Testis (tissue), 3 donors: ENCODE measurements around the gene LRRC27. TPM values are rescaled to one million over a fixed set of nuclear protein-coding genes. Genes with fewer than 3 reads are reported as not detected.

Experiments used
- DNase-seq: peaks from one replicate; pipeline ENCODE4 v3.0.0-alpha.2; 2019
- H3K27ac ChIP-seq, 2 donors: fragments of 200-600 bp; sonication (generic); one replicate each; pipeline ENCODE4 v1.5.1; 2019
- H3K27me3 ChIP-seq: fragments of 200-600 bp; sonication (generic); one replicate; pipeline ENCODE4 v1.5.1; 2019
- H3K36me3 ChIP-seq: fragments of 200-600 bp; sonication (generic); one replicate; pipeline ENCODE4 v1.5.1; 2017; ENCODE audit warnings: low read depth; ENCODE audit errors: missing control alignments
- H3K4me1 ChIP-seq: fragments of 200-600 bp; sonication (generic); one replicate; pipeline ENCODE4 v1.5.1; 2019
- H3K4me3 ChIP-seq, 2 donors: fragments of 200-600 bp; sonication (generic); one replicate each; pipeline ENCODE4 v1.5.1; 2017 to 2019
- H3K9me3 ChIP-seq: fragments of 200-600 bp; sonication (generic); one replicate; pipeline ENCODE4 v1.5.1; 2017
- POLR2A ChIP-seq: fragments of 450-650 bp; IDR thresholded peaks from one replicate; pipeline ENCODE4 v1.6.1; 2017; ENCODE audit warnings: antibody characterized with exemption, mild to moderate bottlenecking, moderate library complexity
- WGBS, 2 donors: methylation state at CpG; one replicate each; pipeline ENCODE4 v1.1.5; 2018; 5-methylcytosine and 5-hydroxymethylcytosine counted together
- intact Hi-C: fragments of 100-400 bp; cut with DNase I; formaldehyde crosslinking; loops from one replicate; pipeline ENCODE4 v1.15.1; 2023; ENCODE audit warnings: low total_unique reads
- polyA plus RNA-seq: library from polyadenylated mRNA; stranded (reverse); fragments of 350-450 nt; fragmentation: Illumina TruSeq; extraction: RNeasy Lipid Tissue Mini Kit (QIAGEN cat#74804); gene quantifications from one replicate; pipeline ENCODE4 v1.2.3, GENCODE V29; 2014; ENCODE audit warnings: low read depth, low replicate concordance; ENCODE audit not compliant: insufficient read depth
- total RNA-seq, 2 donors: library from RNA; depleted of rRNA; stranded (reverse); fragments of >200 nt; gene quantifications; one replicate each; pipeline ENCODE4 v1.2.3, GENCODE V29; 2016
- TF ChIP-seq, protein P1 (sequence below), 3 experiments: fragments of 450-650 bp in 2 of 3; fragments of 200-600 bp in 1 of 3; sonication (generic) in 1 of 3; IDR thresholded peaks; one replicate each; pipeline ENCODE4 v1.5.1; 2016 to 2019; ENCODE audit warnings: antibody characterized with exemption in 3 of 3, mild to moderate bottlenecking in 2 of 3, moderate library complexity in 1 of 3

Gene LRRC27
- total and polyA plus RNA-seq, 3 donors from 2014 or later: 49.4 to 164 (median 110) TPM

DNA sequence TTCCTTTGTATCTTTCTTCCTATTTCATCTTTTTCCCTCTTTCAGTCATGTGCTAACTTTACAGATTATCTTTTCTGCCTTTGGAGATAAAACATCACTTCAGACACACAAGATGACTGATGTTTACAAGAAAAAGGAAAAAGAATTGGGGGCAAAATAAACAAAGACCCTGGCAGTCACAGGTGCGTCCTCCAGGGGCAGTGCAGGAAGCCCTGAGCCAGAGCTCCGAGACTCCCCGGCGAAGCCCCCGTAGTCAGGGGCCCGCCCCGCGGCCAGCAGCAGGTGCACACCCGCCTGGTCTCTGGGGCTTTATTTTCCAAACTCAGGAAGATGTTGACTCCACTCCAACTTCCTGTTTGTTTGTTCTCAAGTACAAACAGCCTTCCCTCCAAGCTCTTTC lies 34.5 kb upstream of the LRRC27 start:
- no peaks in the 10 kb centered on the region for H3K27me3 ChIP-seq
- H3K36me3 ChIP-seq: no peaks in the 10 kb centered on the region
- no peaks in the 10 kb centered on the region for H3K9me3 ChIP-seq
- no peak overlapping the region for H3K27ac ChIP-seq
- no peak overlapping the region for H3K4me3 ChIP-seq
- WGBS, 2 donors: 48 to 50% methylated on average over 9 of the region's 9 CpGs
- no peak for DNase-seq
- H3K4me1 ChIP-seq: peaks cover 3% of the 10 kb centered on the region
- no peak for TF ChIP-seq POLR2A
- TF ChIP-seq, protein P1, sequence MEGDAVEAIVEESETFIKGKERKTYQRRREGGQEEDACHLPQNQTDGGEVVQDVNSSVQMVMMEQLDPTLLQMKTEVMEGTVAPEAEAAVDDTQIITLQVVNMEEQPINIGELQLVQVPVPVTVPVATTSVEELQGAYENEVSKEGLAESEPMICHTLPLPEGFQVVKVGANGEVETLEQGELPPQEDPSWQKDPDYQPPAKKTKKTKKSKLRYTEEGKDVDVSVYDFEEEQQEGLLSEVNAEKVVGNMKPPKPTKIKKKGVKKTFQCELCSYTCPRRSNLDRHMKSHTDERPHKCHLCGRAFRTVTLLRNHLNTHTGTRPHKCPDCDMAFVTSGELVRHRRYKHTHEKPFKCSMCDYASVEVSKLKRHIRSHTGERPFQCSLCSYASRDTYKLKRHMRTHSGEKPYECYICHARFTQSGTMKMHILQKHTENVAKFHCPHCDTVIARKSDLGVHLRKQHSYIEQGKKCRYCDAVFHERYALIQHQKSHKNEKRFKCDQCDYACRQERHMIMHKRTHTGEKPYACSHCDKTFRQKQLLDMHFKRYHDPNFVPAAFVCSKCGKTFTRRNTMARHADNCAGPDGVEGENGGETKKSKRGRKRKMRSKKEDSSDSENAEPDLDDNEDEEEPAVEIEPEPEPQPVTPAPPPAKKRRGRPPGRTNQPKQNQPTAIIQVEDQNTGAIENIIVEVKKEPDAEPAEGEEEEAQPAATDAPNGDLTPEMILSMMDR (IDR thresholded peaks at IDR 0.05): no peak
- intact Hi-C loops: no loop called here

DNA sequence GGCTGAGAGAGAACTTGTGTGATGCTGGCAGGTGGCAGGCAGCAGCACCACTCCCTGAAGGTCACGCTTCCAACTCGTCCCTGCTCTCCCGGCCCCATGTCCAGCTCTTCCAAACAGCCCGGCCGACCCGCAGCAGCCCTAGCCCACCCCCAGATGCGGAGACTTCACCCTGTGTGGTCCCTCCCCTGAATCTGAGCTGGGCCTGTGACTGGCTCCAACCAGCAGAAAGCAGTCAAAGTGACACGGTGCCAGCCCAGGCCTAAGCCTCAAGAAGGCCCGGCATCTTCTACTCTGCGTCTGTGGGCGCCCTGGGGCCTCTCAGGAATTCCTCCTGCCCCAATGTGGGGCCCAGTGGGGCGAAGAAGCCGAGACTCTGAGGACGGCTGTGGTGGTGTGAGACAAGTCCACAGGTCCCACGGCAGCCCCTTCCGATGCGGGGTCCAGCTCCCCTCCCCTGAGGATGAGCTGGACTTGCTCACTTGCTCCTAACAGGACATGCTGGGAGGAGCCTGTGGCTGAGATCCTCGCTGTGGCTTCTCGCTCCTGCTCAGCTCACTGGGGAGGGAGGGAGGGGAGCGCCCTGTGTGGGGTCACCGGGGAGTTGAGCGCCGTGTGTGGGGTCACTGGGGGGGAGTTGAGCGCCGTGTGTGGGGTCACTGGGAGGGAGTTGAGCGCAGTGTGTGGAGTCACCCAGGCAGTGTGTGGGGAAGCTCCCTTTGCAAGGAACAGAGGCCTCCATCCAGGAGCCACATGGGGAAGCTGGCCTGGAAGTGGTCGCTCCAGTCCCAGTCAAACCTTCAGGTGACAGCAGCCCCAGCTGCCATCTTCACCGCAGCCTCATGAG lies 33.7 kb upstream of the LRRC27 start:
- TF ChIP-seq, protein P1 (IDR thresholded peaks at IDR 0.05): no peak
- no peak for TF ChIP-seq POLR2A
- WGBS, 2 donors: 74 to 78% methylated on average over 18 to 28 of the region's 28 CpGs
- no peaks in the 10 kb centered on the region for H3K36me3 ChIP-seq

DNA sequence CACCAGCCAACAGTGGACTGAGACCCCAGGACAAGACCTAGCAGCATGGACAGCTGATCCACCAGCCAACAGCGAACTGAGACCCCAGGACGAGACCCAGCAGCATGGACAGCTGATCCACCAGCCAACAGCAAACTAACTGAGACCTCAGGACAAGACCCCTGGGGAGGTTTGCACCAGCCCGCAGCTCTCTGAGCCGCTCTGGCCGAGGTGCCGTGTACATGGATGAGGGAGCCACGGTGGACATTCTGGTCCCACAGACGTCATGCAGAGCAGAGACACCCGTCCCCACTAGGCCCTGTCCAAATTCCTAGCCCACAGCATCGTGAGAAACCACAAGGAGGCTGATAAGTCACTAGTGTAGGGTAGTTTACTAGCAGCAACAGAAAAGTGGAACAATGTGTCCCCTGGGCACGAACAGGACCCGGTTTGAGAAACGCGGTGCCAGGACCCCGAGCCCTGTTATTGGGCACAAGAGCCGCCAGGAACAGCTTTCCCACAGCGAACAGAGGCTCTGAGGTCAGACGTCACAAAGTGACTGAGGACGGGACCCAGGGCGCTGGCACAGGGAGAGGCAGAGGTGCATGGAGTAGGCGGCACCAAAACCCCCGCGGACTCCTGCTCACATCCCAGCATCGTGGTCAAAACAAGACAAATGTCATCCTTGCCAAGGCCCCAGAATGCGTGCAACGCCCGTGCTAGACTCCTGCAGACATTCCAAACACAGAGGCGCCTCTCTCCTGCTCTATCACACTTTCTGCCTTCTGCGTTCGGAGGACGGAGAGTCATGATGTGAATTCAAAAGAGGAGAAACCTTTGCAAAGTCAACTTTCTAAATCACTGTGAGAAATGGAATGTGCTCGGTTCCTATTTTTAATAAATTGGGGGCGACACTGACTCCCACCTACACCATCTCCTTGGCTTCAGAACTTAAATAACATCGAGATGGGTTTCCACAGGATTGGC lies 32.3 kb upstream of the LRRC27 start:
- H3K36me3 ChIP-seq: no peaks in the 10 kb centered on the region
- no peak overlapping the region for H3K27ac ChIP-seq
- no peaks in the 10 kb centered on the region for H3K27me3 ChIP-seq
- intact Hi-C loops: no loop called here
- no peak overlapping the region for H3K4me3 ChIP-seq
- WGBS, 2 donors: 91 to 93% methylated on average over 29 to 34 of the region's 34 CpGs
- no peaks in the 10 kb centered on the region for H3K9me3 ChIP-seq
- no peaks in the 10 kb centered on the region for H3K4me1 ChIP-seq
- no peak for DNase-seq
- TF ChIP-seq POLR2A: no peak
- TF ChIP-seq, protein P1 (IDR thresholded peaks at IDR 0.05): no peak

More for the DNA sequence above, 33.7 kb upstream of the LRRC27 start:
- Histone ChIP-seq H3K27ac (no peak overlapping the region), H3K27me3 (no peaks in the 10 kb centered on the region), H3K4me1 (peaks cover 2% of the 10 kb centered on the region), H3K4me3 (no peak overlapping the region), H3K9me3 (no peaks in the 10 kb centered on the region)
- DNase-seq: no peak
- intact Hi-C loops: no loop called here

DNA sequence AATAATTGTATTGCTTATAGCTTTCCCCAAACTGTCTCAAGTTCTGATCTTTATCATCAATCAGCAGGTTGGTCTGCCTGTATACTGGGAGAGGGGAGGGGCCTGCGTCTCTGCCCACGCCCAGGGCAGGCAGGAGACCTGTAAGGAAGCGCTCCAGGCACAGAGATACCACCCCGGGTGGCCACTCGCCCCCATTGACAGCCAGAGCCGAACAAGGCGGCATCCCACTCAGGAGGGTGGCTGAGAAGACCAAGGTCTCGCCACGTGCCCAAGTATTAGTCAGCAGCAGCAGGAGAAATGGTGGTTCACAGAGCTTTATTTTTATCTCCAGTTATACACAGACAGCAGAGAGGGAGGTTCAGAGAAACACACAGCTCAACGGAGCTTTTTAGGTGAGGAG lies 31.4 kb upstream of the LRRC27 start:
- Histone ChIP-seq H3K27ac (no peak overlapping the region), H3K36me3 (no peaks in the 10 kb centered on the region), H3K27me3 (no peaks in the 10 kb centered on the region), H3K9me3 (no peaks in the 10 kb centered on the region), H3K4me3 (no peak overlapping the region), H3K4me1 (no peaks in the 10 kb centered on the region)
- WGBS, 2 donors: 71 to 72% methylated on average over 10 of the region's 10 CpGs
- TF ChIP-seq POLR2A: no peak
- TF ChIP-seq, protein P1 (IDR thresholded peaks at IDR 0.05): no peak
- intact Hi-C loops: no loop called here
- no peak for DNase-seq
